Thyroid gland (tissue), 4 donors: ENCODE measurements around the gene C4orf50. TPM values are rescaled to one million over a fixed set of nuclear protein-coding genes. Genes with fewer than 3 reads are reported as not detected.

ENCODE experiments used
- DNase-seq, 2 donors: peaks; one replicate each; pipeline ENCODE4 v3.0.0-alpha.2; 2019
- H3K27ac ChIP-seq, 3 donors: fragments of 200-600 bp; sonication (generic); 1 replicate in 2 of 3; 2 replicates in 1 of 3; pipeline ENCODE4 v1.5.1; 2016 to 2019; ENCODE audit warnings: mild to moderate bottlenecking in 1 of 3, moderate library complexity in 1 of 3
- H3K27me3 ChIP-seq: fragments of 200-600 bp; sonication (generic); one replicate; pipeline ENCODE4 v1.5.1; 2019
- H3K36me3 ChIP-seq, 2 donors: fragments of 200-600 bp; sonication (generic); one replicate each; pipeline ENCODE4 v1.5.1; 2016 to 2019
- H3K4me1 ChIP-seq, 2 donors: fragments of 200-600 bp; sonication (generic); one replicate each; pipeline ENCODE4 v1.5.1; 2017 to 2019
- H3K4me3 ChIP-seq, 3 donors: fragments of 200-600 bp; sonication (generic); replicated peaks in 1 of 3; 1 replicate in 2 of 3; 2 replicates in 1 of 3; pipeline ENCODE4 v1.5.1; 2016; ENCODE audit warnings: mild to moderate bottlenecking in 1 of 3
- H3K9me3 ChIP-seq: fragments of 200-600 bp; sonication (generic); one replicate; pipeline ENCODE4 v1.5.1; 2017
- CTCF ChIP-seq, 6 experiments: fragments of 200-600 bp in 3 of 6; fragments of 450-650 bp in 3 of 6; sonication (generic) in 3 of 6; IDR thresholded peaks; one replicate each; pipeline ENCODE4 v1.5.1; 2016 to 2019; ENCODE audit warnings: antibody characterized with exemption in 6 of 6, mild to moderate bottlenecking in 2 of 6, inconsistent platforms in 1 of 6, moderate library complexity in 1 of 6
- POLR2A ChIP-seq, 2 donors: fragments of 450-650 bp; IDR thresholded peaks; one replicate each; pipeline ENCODE4 v1.6.1; 2017; ENCODE audit warnings: antibody characterized with exemption in 2 of 2, mild to moderate bottlenecking in 2 of 2, moderate library complexity in 1 of 2
- WGBS, 2 donors: methylation state at CpG; one replicate each; pipeline ENCODE4 v1.1.5; 2017; 5-methylcytosine and 5-hydroxymethylcytosine counted together
- intact Hi-C: fragments of 100-400 bp; cut with DNase I; formaldehyde crosslinking; loops from one replicate; pipeline ENCODE4 v1.15.1; 2023
- total RNA-seq, 4 donors: library from RNA; depleted of rRNA; stranded (reverse); fragments of >200 nt; gene quantifications; one replicate each; pipeline ENCODE4 v1.2.3, GENCODE V29; 2016

C4orf50 gene
- total RNA-seq, 4 donors from 2014 or later = 0.11 to 0.15 (median 0.13) TPM; not detected in 1

- TF ChIP-seq CTCF (IDR thresholded peaks at IDR 0.05) = no peak
- Histone ChIP-seq H3K27me3 (no peaks in the 10 kb centered on the region), H3K4me1 (no peaks in the 10 kb centered on the region), H3K4me3 (no peak overlapping the region), H3K9me3 (no peaks in the 10 kb centered on the region), H3K27ac (no peak overlapping the region), H3K36me3 (no peaks in the 10 kb centered on the region)
- intact Hi-C loops = no loop called here
- DNase-seq = no peak
- 83 to 96% methylated on average over 5 of the region's 5 CpGs for WGBS, 2 donors
Measured at GRCh38 chr4:6041800-6042199, 23.6 kb upstream of the C4orf50 start.

GRCh38 chr4:6038711-6039110 is 20.5 kb upstream of the C4orf50 start:
- no peak for DNase-seq
- H3K4me3 ChIP-seq = no peak overlapping the region
- no peak overlapping the region for H3K27ac ChIP-seq
- 69 to 71% methylated on average over 8 of the region's 8 CpGs for WGBS, 2 donors
- peaks cover 3 to 4% of the 10 kb centered on the region in 2 donors for H3K4me1 ChIP-seq
- H3K9me3 ChIP-seq = no peaks in the 10 kb centered on the region
- no peaks in the 10 kb centered on the region for H3K27me3 ChIP-seq
- intact Hi-C loops = no loop called here
- TF ChIP-seq POLR2A (IDR thresholded peaks at IDR 0.05) (no peak), CTCF (IDR thresholded peaks at IDR 0.05) (no peak)
- no peaks in the 10 kb centered on the region for H3K36me3 ChIP-seq

GRCh38 chr4:6035786-6036185 is 17.6 kb upstream of the C4orf50 start:
- WGBS, 2 donors = 96% methylated on average over 15 of the region's 16 CpGs; no CpG with 5 or more reads in 1 of the 2 donors
- intact Hi-C loops = no loop called here
- no peak for DNase-seq
- TF ChIP-seq POLR2A (IDR thresholded peaks at IDR 0.05) (no peak), CTCF (IDR thresholded peaks at IDR 0.05) (no peak)
- peaks cover 22 to 24% of the 10 kb centered on the region in 2 donors for H3K4me1 ChIP-seq
- H3K4me3 ChIP-seq = no peak overlapping the region
- no peaks in the 10 kb centered on the region for H3K27me3 ChIP-seq
- H3K36me3 ChIP-seq = no peaks in the 10 kb centered on the region
- H3K9me3 ChIP-seq = no peaks in the 10 kb centered on the region
- H3K27ac ChIP-seq = no peak overlapping the region

- intact Hi-C loops = loop anchor here (5.0 kb wide), 1 partner anchor 54 kb away; no protein-coding TSS in a partner anchor
- H3K36me3 ChIP-seq = no peaks in the 10 kb centered on the region
- DNase-seq = no peak
- TF ChIP-seq POLR2A (IDR thresholded peaks at IDR 0.05) (no peak), CTCF (IDR thresholded peaks at IDR 0.05) (no peak)
- H3K9me3 ChIP-seq = no peaks in the 10 kb centered on the region
- WGBS, 2 donors = 62 to 92% methylated on average over 4 of the region's 4 CpGs
- H3K4me3 ChIP-seq = no peak overlapping the region
- H3K4me1 ChIP-seq = peaks cover 22 to 24% of the 10 kb centered on the region in 2 donors
- no peaks in the 10 kb centered on the region for H3K27me3 ChIP-seq
- H3K27ac ChIP-seq = peak overlapping the region; percentile 74 to 92 (median 89)
Measured at GRCh38 chr4:6033381-6033780, 15.2 kb upstream of the C4orf50 start.

- no peaks in the 10 kb centered on the region for H3K36me3 ChIP-seq
- peak; percentile 90 to 91 for DNase-seq
- no peaks in the 10 kb centered on the region for H3K27me3 ChIP-seq
- no peaks in the 10 kb centered on the region for H3K9me3 ChIP-seq
- peaks cover 22 to 24% of the 10 kb centered on the region in 2 donors for H3K4me1 ChIP-seq
- WGBS, 2 donors = 33 to 43% methylated on average over 11 of the region's 11 CpGs
- no peak overlapping the region for H3K4me3 ChIP-seq
- TF ChIP-seq CTCF (IDR thresholded peaks at IDR 0.05) (peak in 5 of 6 experiments; percentile 21 to 99 (median 86)), POLR2A (IDR thresholded peaks at IDR 0.05) (no peak)
- peak overlapping the region; percentile 79 to 92 (median 89) for H3K27ac ChIP-seq
- intact Hi-C loops = loop anchor here (5.0 kb wide), 1 partner anchor 55 kb away; no protein-coding TSS in a partner anchor
Measured at GRCh38 chr4:6032249-6033244, 14.3 kb upstream of the C4orf50 start.
